OCI-LY3 (cell line): ENCODE measurements around the gene SLC35F3.

Source experiments
- H2AFZ ChIP-seq: fragments of 200-600, 300-600 bp; shearing (Covaris generic); 2 replicates; pipeline ENCODE4 v1.6.0; 2014; ENCODE audit warnings: antibody characterized with exemption, low read depth, low read length
- H3K27ac ChIP-seq: fragments of 200-600, 300-600 bp; sonication (generic); 2 replicates; pipeline ENCODE4 v1.5.1; 2014; ENCODE audit warnings: mild to moderate bottlenecking, low read length, moderate library complexity, mixed read lengths
- H3K27me3 ChIP-seq: fragments of 200-600, 300-600 bp; sonication (generic); 2 replicates; pipeline ENCODE4 v1.6.1; 2014; ENCODE audit warnings: low read depth, low read length, mixed read lengths
- H3K36me3 ChIP-seq: fragments of 200-600, 300-600 bp; sonication (generic); replicated peaks from 2 replicates; pipeline ENCODE3; 2014; ENCODE audit warnings: low read depth, low read length, mixed read lengths
- H3K4me1 ChIP-seq: fragments of 300-600, 200-600 bp; sonication (generic); 2 replicates; pipeline ENCODE4 v1.6.1; 2014; ENCODE audit warnings: low read length, mixed read lengths
- H3K4me2 ChIP-seq: fragments of 200-600, 300-600 bp; sonication (generic); 2 replicates; pipeline ENCODE4 v1.6.1; 2014; ENCODE audit warnings: low read length, mixed read lengths
- H3K4me3 ChIP-seq: fragments of 300-600, 200-600 bp; sonication (generic); 2 replicates; pipeline ENCODE4 v1.5.1; 2014; ENCODE audit warnings: antibody characterized with exemption, mild to moderate bottlenecking, low read length, moderate library complexity
- H3K79me2 ChIP-seq: fragments of 300-600, 200-600 bp; shearing (Covaris generic); 2 replicates; pipeline ENCODE4 v1.6.1; 2014; ENCODE audit warnings: mild to moderate bottlenecking, low read length, mixed read lengths
- H3K9ac ChIP-seq: fragments of 300-600, 200-600 bp; shearing (Covaris generic); 2 replicates; pipeline ENCODE4 v1.6.0; 2014; ENCODE audit warnings: mild to moderate bottlenecking, low read length, moderate library complexity
- H3K9me3 ChIP-seq: fragments of 200-600, 300-600 bp; shearing (Covaris generic); 2 replicates; pipeline ENCODE4 v1.6.1; 2014; ENCODE audit warnings: low read length, mixed read lengths; ENCODE audit not compliant: insufficient read depth
- H4K20me1 ChIP-seq: fragments of 200-600, 300-600 bp; sonication (generic); 2 replicates; pipeline ENCODE4 v1.6.1; 2016; ENCODE audit warnings: low read length, mixed read lengths; ENCODE audit not compliant: insufficient read depth
- EZH2phosphoT487 ChIP-seq: fragments of 200-600 bp; shearing (Covaris generic); IDR thresholded peaks from 2 replicates; pipeline ENCODE4 v1.6.1; 2018; ENCODE audit warnings: antibody characterized with exemption, mixed run types, low read depth
- TF ChIP-seq, protein P1 (sequence below): fragments of 200-600, 300-600 bp; sonication (generic); IDR thresholded peaks from 2 replicates; pipeline ENCODE4 v1.5.1; 2014; ENCODE audit warnings: antibody characterized with exemption, low read length, low read depth

Gene SLC35F3

DNA sequence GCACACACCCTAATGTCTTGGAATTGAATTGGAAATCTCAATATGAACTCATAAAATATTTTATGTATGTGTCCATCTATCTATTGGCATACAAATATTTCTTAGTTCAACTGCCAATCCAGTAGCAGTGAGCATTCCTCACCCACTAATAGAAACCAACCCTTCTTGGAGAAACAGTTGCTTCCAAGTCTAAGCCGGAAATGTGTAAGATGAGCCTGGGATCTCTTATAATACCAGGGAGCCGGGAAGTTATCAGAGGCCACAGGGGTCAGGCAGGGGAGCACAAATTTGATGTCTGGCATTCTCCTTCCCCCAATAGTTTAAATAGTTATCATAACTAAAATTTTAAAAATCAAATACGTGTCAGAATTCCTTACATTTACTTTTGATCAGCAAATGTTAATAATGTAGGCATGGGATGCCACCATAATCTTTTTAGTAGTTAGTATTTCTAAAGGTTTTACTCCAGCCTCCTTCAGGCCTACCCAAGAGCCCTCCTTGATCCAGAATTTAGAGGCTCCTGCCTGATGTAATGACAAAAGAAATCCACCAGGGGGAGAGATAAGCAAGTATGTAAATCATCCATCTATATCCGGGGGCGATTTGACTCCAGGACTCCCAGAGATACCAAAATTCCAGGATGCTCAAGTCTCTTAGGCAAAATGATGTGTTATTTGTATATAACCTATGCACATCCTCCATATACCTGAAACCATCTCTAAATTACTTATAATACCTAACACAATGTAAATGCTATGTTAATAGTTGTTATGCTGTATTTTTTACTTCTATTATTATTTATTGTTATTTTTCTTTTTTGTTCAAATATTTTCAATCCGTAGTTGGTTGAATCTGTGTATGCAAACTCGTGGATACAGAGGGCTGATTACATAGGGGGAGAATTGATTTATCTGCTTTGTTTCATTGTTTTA lies 250.1 kb downstream of the SLC35F3 start:
- no peaks in the 10 kb centered on the region for H3K36me3 ChIP-seq
- H3K27me3 ChIP-seq: peaks cover 7% of the 10 kb centered on the region; the same call in 1 of the 2 replicates
- H4K20me1 ChIP-seq: no peaks in the 10 kb centered on the region
- no peaks in the 10 kb centered on the region for H3K9me3 ChIP-seq
- no peak overlapping the region for H2AFZ ChIP-seq
- no peak overlapping the region for H3K27ac ChIP-seq
- H3K79me2 ChIP-seq: no peaks in the 10 kb centered on the region
- H3K4me2 ChIP-seq: no peak overlapping the region
- H3K4me3 ChIP-seq: no peak overlapping the region
- TF ChIP-seq EZH2phosphoT487: no peak
- TF ChIP-seq, protein P1, sequence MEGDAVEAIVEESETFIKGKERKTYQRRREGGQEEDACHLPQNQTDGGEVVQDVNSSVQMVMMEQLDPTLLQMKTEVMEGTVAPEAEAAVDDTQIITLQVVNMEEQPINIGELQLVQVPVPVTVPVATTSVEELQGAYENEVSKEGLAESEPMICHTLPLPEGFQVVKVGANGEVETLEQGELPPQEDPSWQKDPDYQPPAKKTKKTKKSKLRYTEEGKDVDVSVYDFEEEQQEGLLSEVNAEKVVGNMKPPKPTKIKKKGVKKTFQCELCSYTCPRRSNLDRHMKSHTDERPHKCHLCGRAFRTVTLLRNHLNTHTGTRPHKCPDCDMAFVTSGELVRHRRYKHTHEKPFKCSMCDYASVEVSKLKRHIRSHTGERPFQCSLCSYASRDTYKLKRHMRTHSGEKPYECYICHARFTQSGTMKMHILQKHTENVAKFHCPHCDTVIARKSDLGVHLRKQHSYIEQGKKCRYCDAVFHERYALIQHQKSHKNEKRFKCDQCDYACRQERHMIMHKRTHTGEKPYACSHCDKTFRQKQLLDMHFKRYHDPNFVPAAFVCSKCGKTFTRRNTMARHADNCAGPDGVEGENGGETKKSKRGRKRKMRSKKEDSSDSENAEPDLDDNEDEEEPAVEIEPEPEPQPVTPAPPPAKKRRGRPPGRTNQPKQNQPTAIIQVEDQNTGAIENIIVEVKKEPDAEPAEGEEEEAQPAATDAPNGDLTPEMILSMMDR: peak; percentile 95
- H3K4me1 ChIP-seq: no peaks in the 10 kb centered on the region
- no peak overlapping the region for H3K9ac ChIP-seq

DNA sequence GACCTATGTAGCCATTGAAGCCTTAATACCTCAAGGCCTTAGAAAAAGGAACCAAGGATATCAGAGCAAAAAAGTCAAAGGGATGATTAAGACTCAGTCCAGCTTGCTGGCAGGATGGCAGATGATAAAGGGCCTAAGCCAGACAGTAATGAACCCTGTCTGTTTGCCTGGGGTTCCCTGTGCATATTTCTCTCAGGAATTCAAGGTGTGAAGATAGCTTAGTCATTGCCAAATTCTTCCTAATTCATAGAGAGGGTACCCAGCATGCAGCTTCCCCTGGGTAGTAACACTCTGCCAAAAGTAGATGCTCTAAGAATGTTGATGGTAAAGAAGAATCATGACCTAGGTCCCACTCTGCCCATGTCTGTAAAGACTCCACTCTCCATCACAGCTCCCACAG lies 258.2 kb downstream of the SLC35F3 start:
- H3K9ac ChIP-seq: no peak overlapping the region
- no peak for TF ChIP-seq EZH2phosphoT487
- TF ChIP-seq, protein P1: no peak

GRCh38 chr1:234163267-234163919 lies 258.9 kb downstream of the SLC35F3 start:
- Histone ChIP-seq H4K20me1 (no peaks in the 10 kb centered on the region), H3K27me3 (0 out of 2 replicates have a peak, but pooled peaks cover 2% of the 10 kb centered on the region), H3K9ac (no peak overlapping the region), H3K4me1 (peaks cover 35% of the 10 kb centered on the region), H3K79me2 (no peaks in the 10 kb centered on the region), H3K4me2 (peak overlapping the region; percentile 48), H3K4me3 (no peak overlapping the region), H3K36me3 (no peaks in the 10 kb centered on the region), H3K9me3 (no peaks in the 10 kb centered on the region), H2AFZ (no peak overlapping the region), H3K27ac (no peak overlapping the region)
- TF ChIP-seq, protein P1: no peak
- TF ChIP-seq EZH2phosphoT487: no peak

More for the DNA sequence above, 258.2 kb downstream of the SLC35F3 start:
- Histone ChIP-seq H3K79me2 (no peaks in the 10 kb centered on the region), H3K9me3 (no peaks in the 10 kb centered on the region), H3K27me3 (peaks cover 3% of the 10 kb centered on the region; the same call in 1 of the 2 replicates), H3K4me1 (peaks cover 35% of the 10 kb centered on the region), H3K4me3 (no peak overlapping the region), H3K4me2 (no peak overlapping the region), H4K20me1 (no peaks in the 10 kb centered on the region), H3K36me3 (no peaks in the 10 kb centered on the region), H3K27ac (no peak overlapping the region), H2AFZ (no peak overlapping the region)
